ENCODE measurements around the gene LMO7.

The LMO7 gene

GRCh38 chr13:75745387-75745786, 109.3 kb downstream of the LMO7 start:
- H3K4me1 ChIP-seq, result no peaks in the 10 kb centered on the region
- no peak overlapping the region for H3K27ac ChIP-seq
- no peak overlapping the region for H2AFZ ChIP-seq
- no peaks in the 10 kb centered on the region for H3K27me3 ChIP-seq (ENCODE audit: control insufficient read depth, insufficient read depth, low read length)
- H3K79me2 ChIP-seq, result no peaks in the 10 kb centered on the region
- no peaks in the 10 kb centered on the region for H3K9me3 ChIP-seq (ENCODE audit: control insufficient read depth, low read length)
- no peak overlapping the region for H3K4me2 ChIP-seq (ENCODE audit: low read length)
- no peak overlapping the region for H3K4me3 ChIP-seq (ENCODE audit: low read depth, low read length)
- H3K9ac ChIP-seq, result no peak overlapping the region
- H3K36me3 ChIP-seq (ENCODE audit: control insufficient read depth, insufficient read depth, low read length), result no peaks in the 10 kb centered on the region
- TF ChIP-seq CTCF (IDR thresholded peaks at IDR 0.05), result no peak

DNA sequence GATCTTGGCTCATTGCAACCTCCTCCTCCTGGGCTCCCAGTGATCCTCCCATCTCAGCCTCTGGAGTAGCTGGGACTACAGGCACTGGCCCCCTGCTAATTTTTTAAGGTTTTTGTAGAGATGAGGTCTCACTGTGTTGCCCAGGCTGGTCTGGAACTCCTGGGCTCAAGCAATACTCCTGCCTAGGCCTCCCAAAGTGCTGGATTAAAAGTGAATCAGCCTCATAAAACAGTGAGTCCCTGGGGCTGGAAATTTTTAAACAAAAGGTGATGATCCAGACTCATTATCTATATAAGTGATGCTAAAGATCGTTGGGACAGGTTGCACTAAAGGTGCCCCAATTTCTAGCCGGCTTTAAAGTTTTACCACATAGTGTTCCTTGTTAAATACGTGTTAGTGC, 112.7 kb downstream of the LMO7 start:
- H3K4me1 ChIP-seq, result no peaks in the 10 kb centered on the region

DNA sequence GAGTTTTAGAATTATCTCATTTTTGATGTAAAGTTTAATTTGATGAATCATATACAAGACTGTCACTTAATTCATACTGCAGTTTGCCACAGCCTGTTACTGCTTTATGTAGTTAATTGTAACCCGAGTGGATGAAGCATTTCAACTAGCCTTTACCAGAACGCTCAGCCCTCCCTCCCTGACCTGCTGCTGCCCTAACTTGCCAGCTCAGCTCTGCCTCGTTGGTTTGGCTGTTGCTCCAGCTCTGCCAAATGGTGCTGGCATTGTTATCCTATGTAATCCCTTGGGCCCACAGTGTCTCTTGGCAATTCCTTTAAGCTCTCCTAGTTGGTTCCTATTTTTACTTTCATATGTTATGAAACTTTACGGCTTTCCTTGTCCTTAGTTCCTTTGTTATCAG, 113.3 kb downstream of the LMO7 start:
- Histone ChIP-seq H2AFZ (no peak overlapping the region), H3K9me3 (ENCODE audit: control insufficient read depth, low read length) (no peaks in the 10 kb centered on the region), H3K79me2 (no peaks in the 10 kb centered on the region), H3K36me3 (ENCODE audit: control insufficient read depth, insufficient read depth, low read length) (no peaks in the 10 kb centered on the region), H3K27ac (no peak overlapping the region), H3K4me3 (ENCODE audit: low read depth, low read length) (no peak overlapping the region), H3K4me2 (ENCODE audit: low read length) (no peak overlapping the region), H3K4me1 (no peaks in the 10 kb centered on the region), H3K9ac (no peak overlapping the region), H3K27me3 (ENCODE audit: control insufficient read depth, insufficient read depth, low read length) (no peaks in the 10 kb centered on the region)
- TF ChIP-seq CTCF (IDR thresholded peaks at IDR 0.05), result no peak

More for the DNA sequence above, 112.7 kb downstream of the LMO7 start:
- Histone ChIP-seq H3K4me2 (ENCODE audit: low read length) (no peak overlapping the region), H2AFZ (no peak overlapping the region), H3K36me3 (ENCODE audit: control insufficient read depth, insufficient read depth, low read length) (no peaks in the 10 kb centered on the region), H3K79me2 (no peaks in the 10 kb centered on the region), H3K4me3 (ENCODE audit: low read depth, low read length) (no peak overlapping the region), H3K9me3 (ENCODE audit: control insufficient read depth, low read length) (no peaks in the 10 kb centered on the region), H3K27me3 (ENCODE audit: control insufficient read depth, insufficient read depth, low read length) (no peaks in the 10 kb centered on the region), H3K27ac (no peak overlapping the region), H3K9ac (no peak overlapping the region)
- TF ChIP-seq CTCF (IDR thresholded peaks at IDR 0.05), result no peak

GRCh38 chr13:75751350-75751749, 115.2 kb downstream of the LMO7 start:
- Histone ChIP-seq H3K36me3 (ENCODE audit: control insufficient read depth, insufficient read depth, low read length) (no peaks in the 10 kb centered on the region), H3K79me2 (no peaks in the 10 kb centered on the region), H3K27ac (no peak overlapping the region), H3K9ac (no peak overlapping the region), H3K27me3 (ENCODE audit: control insufficient read depth, insufficient read depth, low read length) (no peaks in the 10 kb centered on the region), H3K9me3 (ENCODE audit: control insufficient read depth, low read length) (no peaks in the 10 kb centered on the region), H3K4me1 (no peaks in the 10 kb centered on the region), H3K4me2 (ENCODE audit: low read length) (no peak overlapping the region), H2AFZ (no peak overlapping the region), H3K4me3 (ENCODE audit: low read depth, low read length) (no peak overlapping the region)
- no peak for TF ChIP-seq CTCF (IDR thresholded peaks at IDR 0.05)

- no peak overlapping the region for H3K9ac ChIP-seq
- H3K4me3 ChIP-seq (ENCODE audit: low read depth, low read length), result no peak overlapping the region
- H3K36me3 ChIP-seq (ENCODE audit: control insufficient read depth, insufficient read depth, low read length), result no peaks in the 10 kb centered on the region
- H3K4me2 ChIP-seq (ENCODE audit: low read length), result no peak overlapping the region
- no peak for TF ChIP-seq CTCF (IDR thresholded peaks at IDR 0.05)
- no peaks in the 10 kb centered on the region for H3K4me1 ChIP-seq
- H2AFZ ChIP-seq, result no peak overlapping the region
- H3K79me2 ChIP-seq, result no peaks in the 10 kb centered on the region
- H3K27me3 ChIP-seq (ENCODE audit: control insufficient read depth, insufficient read depth, low read length), result no peaks in the 10 kb centered on the region
- H3K27ac ChIP-seq, result no peak overlapping the region
- H3K9me3 ChIP-seq (ENCODE audit: control insufficient read depth, low read length), result no peaks in the 10 kb centered on the region
Observed at GRCh38 chr13:75752826-75753225, 116.7 kb downstream of the LMO7 start.

Measured in parathyroid adenoma (tissue), 2 donors.